GM19468 (cell line): ENCODE measurements around the gene CFAP73.
"Not testable (repeated sequence)": the region's sequence is repeated elsewhere in the genome, so short reads cannot be mapped to it uniquely, and the experiment has no call there.

Experiments
- ATAC-seq: cut with Tn5 transposase; IDR thresholded peaks from one replicate; pipeline ENCODE4 v1.9.1; 2021; ENCODE audit warnings: mild to moderate bottlenecking, moderate library complexity, moderate number of reproducible peaks; ENCODE audit not compliant: unreplicated experiment; ENCODE audit errors: extremely low read depth

CFAP73 gene

GRCh38 chr12:113149361-113150150, at the start of gene CFAP73:
TSS of gene CFAP73 (plus strand) at chr12:113149724. CDS start at chr12:113149858, 134 bp downstream.
- no peak for ATAC-seq

- no peak for ATAC-seq
Observed at GRCh38 chr12:113099764-113100163, 49.8 kb upstream of the CFAP73 start.

GRCh38 chr12:113101751-113102150, 47.8 kb upstream of the CFAP73 start:
- no peak for ATAC-seq

GRCh38 chr12:113102811-113103210, 46.7 kb upstream of the CFAP73 start:
- ATAC-seq = no peak

- ATAC-seq = no peak
Observed at GRCh38 chr12:113103756-113104450, 45.6 kb upstream of the CFAP73 start.

GRCh38 chr12:113104953-113105510, 44.5 kb upstream of the CFAP73 start:
- no peak for ATAC-seq

- ATAC-seq = no peak
Observed at GRCh38 chr12:113105606-113106271, 43.8 kb upstream of the CFAP73 start.

GRCh38 chr12:113106361-113106760, 43.2 kb upstream of the CFAP73 start:
- no peak for ATAC-seq

GRCh38 chr12:113108308-113108707, 41.2 kb upstream of the CFAP73 start:
- no peak for ATAC-seq

GRCh38 chr12:113109360-113109759, 40.2 kb upstream of the CFAP73 start:
- ATAC-seq = no peak

GRCh38 chr12:113109872-113110599, 39.5 kb upstream of the CFAP73 start:
- ATAC-seq = no peak

GRCh38 chr12:113111247-113111646, 38.3 kb upstream of the CFAP73 start:
- no peak for ATAC-seq

- no peak for ATAC-seq
Observed at GRCh38 chr12:113112043-113112899, 37.3 kb upstream of the CFAP73 start.

GRCh38 chr12:113113397-113113796, 36.1 kb upstream of the CFAP73 start:
- no peak for ATAC-seq

- no peak for ATAC-seq
Observed at GRCh38 chr12:113114447-113115178, 34.9 kb upstream of the CFAP73 start.

- no peak for ATAC-seq
Observed at GRCh38 chr12:113115455-113116126, 33.9 kb upstream of the CFAP73 start.

GRCh38 chr12:113116875-113117274, 32.6 kb upstream of the CFAP73 start:
- no peak for ATAC-seq

GRCh38 chr12:113117684-113118083, 31.8 kb upstream of the CFAP73 start:
- ATAC-seq = not testable (repeated sequence)
